C1 segment of cervical spinal cord (tissue), 14 donors: ENCODE measurements around the gene NEGR1.

ENCODE experiments used
- DNase-seq, 14 donors: peaks; one replicate each; lab custom pipeline; 2025; lab: John Stamatoyannopoulos, UW

Gene NEGR1

GRCh38 chr1:71582673-71583072, 699.7 kb downstream of the NEGR1 start:
- no peak for DNase-seq

DNA sequence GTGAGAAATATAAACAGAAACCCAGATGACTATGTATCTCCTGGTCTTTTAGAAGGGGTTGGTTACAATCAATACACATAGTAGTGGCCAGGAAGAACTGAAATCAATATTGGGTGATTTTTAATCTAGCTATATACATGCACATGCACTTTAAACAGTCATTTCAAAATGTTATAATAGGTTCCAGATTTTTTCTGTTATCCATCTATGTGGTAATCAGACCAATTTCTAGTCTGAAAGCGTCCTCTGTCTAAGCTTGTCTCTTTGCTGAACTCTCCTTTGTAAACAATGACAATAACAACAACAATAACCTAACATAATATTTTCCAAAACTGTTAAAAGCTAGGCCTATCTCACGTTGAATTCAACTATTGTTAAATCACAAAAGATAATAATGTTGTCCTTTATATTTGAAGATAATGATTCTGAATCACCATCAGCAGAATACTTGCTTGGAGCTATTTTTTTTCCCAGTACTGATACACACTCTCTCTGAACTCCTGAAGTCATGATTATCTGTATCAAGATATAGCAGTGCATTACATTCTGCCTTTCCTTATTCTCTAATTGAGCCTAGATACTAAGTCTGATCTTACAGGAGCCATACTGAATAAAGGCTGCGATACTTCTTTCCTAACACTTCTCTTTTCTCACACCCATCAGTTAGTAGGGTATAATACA, 704.7 kb downstream of the NEGR1 start:
- DNase-seq: no peak

GRCh38 chr1:71572038-71572437, 710.3 kb downstream of the NEGR1 start:
- DNase-seq: no peak

DNA sequence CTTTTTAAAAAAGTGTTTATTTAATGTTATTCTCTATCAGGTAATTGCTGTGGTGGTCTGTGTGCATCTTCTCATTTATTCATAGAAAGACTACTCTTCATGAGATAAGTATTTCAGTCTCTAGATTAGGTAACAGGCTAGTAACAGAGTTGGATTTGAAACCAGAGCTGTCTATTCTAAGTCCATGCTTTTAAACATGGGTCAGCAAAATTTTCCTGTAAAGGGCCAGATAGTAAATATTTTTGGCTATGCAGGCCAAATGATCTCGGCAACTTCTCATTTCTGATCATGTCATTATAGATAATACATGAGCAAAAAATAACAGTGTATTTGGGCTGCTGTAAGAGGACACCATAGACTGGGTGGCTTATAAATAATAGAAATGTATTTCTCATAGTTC, 715.9 kb downstream of the NEGR1 start:
- DNase-seq: no peak

GRCh38 chr1:71565831-71566230, 716.5 kb downstream of the NEGR1 start:
- peak in 1 of 14 donors; percentile 70 for DNase-seq

DNA sequence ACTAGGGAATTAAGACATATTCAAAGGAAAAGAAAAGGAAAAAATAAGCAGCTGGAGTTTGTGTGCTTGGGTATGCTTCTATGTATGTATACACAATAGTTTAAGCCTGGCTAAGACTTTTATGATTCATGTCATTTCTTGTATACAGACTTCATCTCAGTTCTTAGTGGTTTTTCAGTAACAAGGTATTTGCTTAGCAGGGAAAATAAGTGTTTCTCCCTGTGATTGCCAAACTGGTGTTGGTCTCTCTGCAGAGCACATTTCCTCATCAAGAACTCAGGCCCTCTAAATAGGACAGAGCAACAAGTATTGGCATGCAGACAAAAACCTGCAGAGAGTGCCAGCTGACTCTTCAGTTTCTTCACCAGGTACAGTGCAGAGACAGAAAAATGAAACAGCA, 717.1 kb downstream of the NEGR1 start:
- DNase-seq: peak in 2 of 14 donors; percentile 13 to 96

DNA sequence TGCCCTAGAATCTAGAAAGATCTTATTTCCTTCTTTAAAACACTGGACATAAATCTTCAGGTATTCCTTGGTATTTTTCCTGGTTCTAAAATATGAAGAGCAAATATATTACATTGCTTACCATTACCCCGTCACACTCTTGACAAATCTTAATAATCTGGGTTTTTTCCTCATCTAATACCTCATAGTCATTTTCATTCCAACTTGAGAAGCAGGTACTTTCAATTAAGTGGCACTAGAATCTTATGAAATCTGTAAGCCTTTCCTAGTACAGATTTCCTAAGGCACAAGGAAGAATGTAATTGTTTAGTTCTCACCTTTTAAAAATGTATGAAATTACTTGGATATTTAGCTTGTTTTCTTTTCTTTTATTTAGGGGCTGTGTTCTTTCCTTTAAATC, 720.0 kb downstream of the NEGR1 start:
- DNase-seq: no peak

- peak in 1 of 14 donors; percentile 51 for DNase-seq
These were observed 720.6 kb downstream of the NEGR1 start for GRCh38 chr1:71561729-71562128.

DNA sequence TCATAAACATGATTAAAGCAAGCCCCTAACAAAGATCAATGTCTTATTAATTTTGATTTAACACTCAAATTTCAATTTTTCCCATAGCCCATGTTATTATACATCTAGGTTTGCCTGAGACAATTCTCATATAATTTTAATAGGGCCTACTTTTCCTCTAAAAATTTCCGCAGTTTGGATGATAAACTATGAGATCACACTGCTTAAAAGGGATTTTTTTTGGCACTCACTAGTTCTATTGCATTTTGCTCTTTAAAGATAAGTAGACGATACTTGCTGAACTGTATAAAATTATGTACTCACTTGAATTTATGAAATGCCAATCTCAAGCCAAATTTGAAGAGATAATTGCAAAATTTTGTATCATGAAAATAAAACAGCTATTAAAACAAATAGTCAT, 721.1 kb downstream of the NEGR1 start:
- DNase-seq: no peak

GRCh38 chr1:71559880-71560279, 722.5 kb downstream of the NEGR1 start:
- DNase-seq: no peak

DNA sequence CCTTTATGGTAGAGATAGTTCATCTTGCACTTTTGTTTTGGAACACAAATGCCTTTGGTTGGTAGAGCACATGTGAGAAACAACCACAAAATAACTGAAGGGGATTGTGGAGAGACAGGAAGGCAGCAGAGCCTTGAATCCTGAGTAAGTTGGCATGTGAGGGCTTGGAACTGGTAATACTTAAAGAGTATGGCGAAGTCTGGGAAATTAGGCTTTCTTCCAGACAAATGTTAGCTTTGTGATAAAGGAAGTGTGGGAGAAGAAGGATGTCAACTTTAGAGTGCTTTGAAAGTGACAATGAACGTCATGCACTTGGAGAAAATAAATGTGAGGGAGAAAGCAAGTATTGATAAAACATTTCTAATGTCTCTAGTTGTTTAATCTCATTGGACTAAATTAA, 725.2 kb downstream of the NEGR1 start:
- no peak for DNase-seq

GRCh38 chr1:71548398-71548890, 733.9 kb downstream of the NEGR1 start:
- DNase-seq: no peak

DNA sequence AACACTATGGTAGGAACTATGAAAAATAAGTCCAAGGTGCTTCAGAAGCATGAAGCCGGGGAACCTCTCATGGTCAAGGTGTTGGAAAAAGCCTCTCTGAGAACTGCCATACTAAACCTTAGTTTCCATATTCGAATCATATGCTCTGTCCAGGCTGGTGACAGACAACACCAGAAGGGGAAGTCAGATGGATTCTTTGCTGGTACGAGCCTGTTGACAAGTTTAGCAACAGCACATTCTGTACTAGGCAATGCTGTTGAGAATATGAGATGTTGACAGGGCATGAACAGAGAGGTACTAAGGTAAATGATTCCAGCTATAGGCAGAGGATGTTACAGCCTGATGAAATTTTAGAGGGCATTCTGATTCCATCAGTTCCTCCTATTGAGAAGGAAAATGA, 740.2 kb downstream of the NEGR1 start:
- no peak for DNase-seq

DNA sequence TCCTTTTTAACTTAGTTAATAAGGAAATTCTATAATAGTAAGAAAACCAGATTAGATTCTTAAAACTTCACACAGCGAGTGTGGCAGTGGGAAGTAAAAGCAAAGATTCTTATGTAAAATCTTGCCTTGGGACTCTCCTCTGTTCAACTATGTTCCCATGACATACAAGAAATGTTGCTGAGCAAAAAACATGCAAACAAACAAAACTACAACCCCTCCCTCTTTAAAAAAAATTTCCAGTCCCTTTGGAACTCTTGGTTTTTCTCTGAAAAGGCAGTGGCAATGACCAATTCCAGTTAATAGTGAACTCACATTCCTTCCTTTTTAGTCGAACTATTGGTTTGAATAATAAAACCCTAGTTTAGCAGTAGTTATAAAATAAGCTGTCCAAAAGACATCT, 748.4 kb downstream of the NEGR1 start:
- DNase-seq: no peak

GRCh38 chr1:71532343-71532742, 750.0 kb downstream of the NEGR1 start:
- DNase-seq: no peak

DNA sequence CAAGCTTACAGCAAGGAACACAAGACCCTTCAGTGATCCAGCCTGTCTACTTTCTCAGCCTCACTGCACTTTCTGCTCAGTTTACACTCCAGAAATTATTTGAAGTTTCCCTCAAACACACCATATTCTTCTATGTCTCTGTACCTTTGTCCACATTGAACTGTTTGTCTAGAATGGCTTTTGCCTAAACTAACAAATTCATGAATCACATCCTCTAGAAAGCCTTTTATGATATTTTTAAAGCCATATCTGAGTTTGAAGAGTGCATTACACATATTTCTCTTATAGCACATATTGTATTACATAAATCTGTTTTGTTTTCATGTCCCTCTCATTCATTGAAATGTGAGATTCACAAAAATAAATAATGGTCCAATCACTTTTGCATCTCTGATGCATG, 755.5 kb downstream of the NEGR1 start:
- DNase-seq: no peak

- no peak for DNase-seq
These were observed 759.6 kb downstream of the NEGR1 start for GRCh38 chr1:71522721-71523120.

DNA sequence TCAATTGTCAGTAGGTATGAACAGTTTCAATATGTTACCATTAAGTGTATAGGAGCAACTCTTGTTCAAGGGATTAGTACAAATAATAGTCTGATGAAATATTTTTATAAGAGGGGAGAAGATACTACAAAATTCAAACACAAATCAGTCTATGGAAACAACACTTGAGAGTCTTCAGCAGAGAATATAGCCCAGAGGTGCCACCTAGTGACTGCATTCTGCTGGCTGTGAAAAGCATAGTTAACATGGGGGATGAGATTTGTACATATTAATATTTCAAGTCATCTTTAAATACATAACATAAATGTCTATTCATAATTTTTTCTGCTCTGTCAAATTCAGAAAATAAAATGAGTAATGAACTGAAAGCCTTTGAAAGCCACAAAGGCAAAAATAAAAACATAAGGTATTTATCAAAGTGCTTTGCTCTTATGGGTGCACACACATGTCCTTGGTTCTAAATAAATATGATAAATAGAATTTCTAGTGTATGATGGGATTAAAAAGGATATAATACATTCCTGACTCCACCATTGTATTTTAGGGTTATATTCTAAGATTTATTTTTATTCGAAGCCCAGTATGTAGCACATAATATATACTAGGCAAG, 760.6 kb downstream of the NEGR1 start:
- DNase-seq: peak in 5 of 14 donors; percentile 0 to 28 (median 3)

- DNase-seq: no peak
These were observed 770.8 kb downstream of the NEGR1 start for GRCh38 chr1:71511505-71511904.

DNA sequence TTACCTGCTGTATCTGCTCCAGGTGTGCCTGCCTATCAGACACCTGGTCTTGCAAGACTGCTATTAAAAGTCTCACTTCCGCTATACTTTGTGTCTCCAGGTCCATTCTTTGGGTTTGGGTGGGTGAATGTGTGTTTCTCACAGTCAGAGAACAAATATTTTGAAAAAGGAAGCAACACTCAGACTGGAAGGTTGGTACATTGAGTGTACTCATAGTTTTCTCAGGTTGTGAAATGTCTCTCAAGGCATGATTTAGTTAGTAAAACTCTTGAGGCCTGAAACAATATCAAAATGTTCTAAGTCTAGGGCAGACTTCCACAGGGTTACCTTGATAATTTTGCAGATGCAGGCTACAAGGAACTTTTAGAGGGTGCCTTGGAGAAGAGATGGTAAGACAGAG, 771.6 kb downstream of the NEGR1 start:
- DNase-seq: no peak

DNA sequence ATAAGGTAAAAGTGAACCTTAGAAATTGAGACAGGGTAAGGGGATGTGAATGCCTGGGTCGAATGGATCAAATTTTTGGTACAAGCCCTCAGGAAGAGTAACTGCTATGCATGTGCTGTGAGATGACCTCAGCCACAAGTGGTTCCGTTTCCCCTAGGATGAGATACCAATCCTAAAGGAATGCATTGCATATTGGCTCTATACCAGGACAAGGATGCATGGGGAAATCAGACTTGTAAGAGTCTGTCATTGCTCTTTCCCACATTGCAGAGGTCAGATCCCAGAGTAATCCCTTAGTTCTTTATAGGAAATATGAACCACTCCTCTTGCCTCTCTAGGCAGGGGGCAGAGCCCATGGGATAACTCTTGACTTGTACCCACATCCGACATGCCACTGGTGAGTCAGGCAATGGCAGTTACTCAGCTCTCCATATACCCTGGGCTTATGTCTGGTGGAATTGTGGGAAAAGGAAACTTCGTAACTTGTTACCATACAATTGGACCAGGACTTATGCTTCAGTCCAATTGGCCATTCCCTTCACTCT, 773.2 kb downstream of the NEGR1 start:
- DNase-seq: no peak

GRCh38 chr1:71502006-71502405, 780.3 kb downstream of the NEGR1 start:
- DNase-seq: no peak

DNA sequence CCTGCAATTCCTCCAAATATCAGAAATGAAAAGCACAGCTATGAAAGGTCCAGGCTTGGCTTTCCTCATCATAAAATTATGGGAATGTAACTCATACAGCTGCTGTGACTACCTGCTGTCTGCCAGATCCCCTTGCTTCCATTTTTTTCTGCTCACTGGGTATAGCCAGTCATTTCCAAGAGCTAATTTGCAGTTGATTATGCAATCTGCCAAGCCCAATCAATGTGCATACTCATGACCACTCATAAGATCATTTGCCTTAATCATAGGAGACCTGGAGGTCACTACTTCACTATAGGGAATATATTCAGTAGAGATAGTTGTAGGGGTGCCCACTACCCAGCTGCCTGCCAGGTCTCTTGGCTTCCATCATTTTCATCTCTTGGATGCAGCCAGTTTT, 783.8 kb downstream of the NEGR1 start:
- DNase-seq: no peak
